ENCODE measurements around the gene SLF2.
A peak's percentile ranks its signal among the peaks of the same experiment; 100 is the strongest.

The SLF2 gene

GRCh38 chr10:100980711-100981110 lies 67.9 kb downstream of the SLF2 start:
- DNase-seq (ENCODE audit: low spot score) = no peak

GRCh38 chr10:100981178-100981772 lies 68.5 kb downstream of the SLF2 start:
- no peak for DNase-seq (ENCODE audit: low spot score)

- no peak for DNase-seq (ENCODE audit: low spot score)
These were observed 70.4 kb downstream of the SLF2 start for GRCh38 chr10:100982916-100983830.

GRCh38 chr10:100983868-100984671 lies 71.3 kb downstream of the SLF2 start:
- no peak for DNase-seq (ENCODE audit: low spot score)

GRCh38 chr10:100984672-100985177 lies 72.0 kb downstream of the SLF2 start:
- DNase-seq (ENCODE audit: low spot score) = no peak

GRCh38 chr10:100985336-100985735 lies 72.6 kb downstream of the SLF2 start:
- no peak for DNase-seq (ENCODE audit: low spot score)

- no peak for DNase-seq (ENCODE audit: low spot score)
These were observed 73.8 kb downstream of the SLF2 start for GRCh38 chr10:100986623-100986951.

- peak; percentile 94 for DNase-seq (ENCODE audit: low spot score)
These were observed 74.4 kb downstream of the SLF2 start, which contains the start of the genes MRPL43 and TWNK for GRCh38 chr10:100986952-100987684. Gene MRPL43, minus strand, starts transcription at chr10:100987497. Its CDS starts 54 bp downstream, at chr10:100987443. Gene TWNK, plus strand, starts transcription at chr10:100987543. Its CDS starts 668 bp downstream, at chr10:100988211.

- DNase-seq (ENCODE audit: low spot score) = no peak
These were observed 74.9 kb downstream of the SLF2 start for GRCh38 chr10:100987685-100988049.

GRCh38 chr10:100988166-100988565 lies 75.4 kb downstream of the SLF2 start:
- no peak for DNase-seq (ENCODE audit: low spot score)

- no peak for DNase-seq (ENCODE audit: low spot score)
These were observed 76.3 kb downstream of the SLF2 start for GRCh38 chr10:100989088-100989487.

GRCh38 chr10:100993986-100994708 lies 81.4 kb downstream of the SLF2 start:
- DNase-seq (ENCODE audit: low spot score) = peak; percentile 61

- no peak for DNase-seq (ENCODE audit: low spot score)
These were observed 82.4 kb downstream of the SLF2 start for GRCh38 chr10:100995181-100995580.

GRCh38 chr10:100996678-100997359 lies 84.1 kb downstream of the SLF2 start:
- peak; percentile 39 for DNase-seq (ENCODE audit: low spot score)

- DNase-seq (ENCODE audit: low spot score) = peak; percentile 92
These were observed 84.8 kb downstream of the SLF2 start for GRCh38 chr10:100997360-100998182.

GRCh38 chr10:100998183-100998990 lies 85.6 kb downstream of the SLF2 start:
- DNase-seq (ENCODE audit: low spot score) = peak; percentile 86

- peak; percentile 92 for DNase-seq (ENCODE audit: low spot score)
These were observed 86.4 kb downstream of the SLF2 start for GRCh38 chr10:100998991-100999741.

- no peak for DNase-seq (ENCODE audit: low spot score)
These were observed 87.0 kb downstream of the SLF2 start, which contains the start of gene LZTS2 for GRCh38 chr10:100999742-101000126. Gene LZTS2, plus strand, starts transcription at chr10:100999808. Its CDS starts 2,731 bp downstream, at chr10:101002539.
